HCT116 (cell line): ENCODE measurements around the gene MAP4K4. TPM values are rescaled to one million over a fixed set of nuclear protein-coding genes. Genes with fewer than 3 reads are reported as not detected.

ENCODE experiments used
- ATAC-seq: fragments of 200-7000 bp; cut with Tn5 transposase; 2 replicates; pipeline ENCODE4 v1.9.1; 2020; ENCODE audit warnings: mild to moderate bottlenecking, moderate library complexity
- BruUV-seq: library from RNA; stranded (reverse); fragments of 400-500 nt; replicated peaks from 2 replicates; lab custom pipeline; 2021; lab: Mats Ljungman, UMichigan
- CTCF ChIA-PET: fragments of 300-600 bp; sonication (Branson Sonifier 250); formaldehyde crosslinking; loops from one replicate; lab custom pipeline; 2021; ENCODE audit warnings: antibody characterized with exemption; lab: Charles Lee
- POLR2A ChIA-PET: fragments of 300-600, 350-600 bp; sonication (Branson Sonifier 250); formaldehyde crosslinking; loops from one replicate; lab custom pipeline; 2021; ENCODE audit warnings: antibody characterized with exemption; lab: Charles Lee
- RAD21 ChIA-PET, 2 experiments: fragments of 300-600 bp; sonication (Branson Sonifier 250); formaldehyde crosslinking; loops; one replicate each; lab custom pipeline; 2023; ENCODE audit warnings: low total read pairs in 2 of 2; ENCODE audit not compliant: uncharacterized antibody in 2 of 2, unreplicated experiment in 2 of 2, low non-redundant PET in 1 of 2; lab: Charles Lee
- DNase-seq: peaks from one replicate; pipeline ENCODE4 v3.0.0-alpha.2; 2010; ENCODE audit warnings: low read depth, low spot score
- H2AFZ ChIP-seq: fragments of 200-600 bp; shearing (Covaris generic), sonication (generic); 2 replicates; pipeline ENCODE4 v1.6.1; 2017; ENCODE audit warnings: low read depth, mixed run types, mixed read lengths, antibody characterized with exemption, low read length; ENCODE audit not compliant: poor library complexity, severe bottlenecking
- H3K27ac ChIP-seq: 2 replicates; pipeline ENCODE4 v1.5.1; 2012; ENCODE audit warnings: low read depth, low read length
- H3K27me3 ChIP-seq: fragments of 200-600 bp; sonication (generic); 2 replicates; pipeline ENCODE4 v1.6.1; 2016; ENCODE audit warnings: mixed run types, low read length, mixed read lengths; ENCODE audit not compliant: insufficient read depth
- H3K36me3 ChIP-seq, 2 experiments: fragments of 200-500 bp in 1 of 2; fragments of 200-600 bp in 1 of 2; sonication (Bioruptor generic) in 1 of 2; sonication (generic) in 1 of 2; 2 replicates each; pipeline versions ENCODE4 v1.5.1 to v1.6.1; 2014 to 2016; ENCODE audit warnings: low read length in 2 of 2, inconsistent platforms in 1 of 2, mixed read lengths in 1 of 2, mixed run types in 1 of 2; ENCODE audit not compliant: insufficient read depth in 2 of 2, control insufficient read depth in 1 of 2
- H3K4me1 ChIP-seq, 2 experiments: fragments of 200-600 bp in 1 of 2; sonication (generic) in 1 of 2; 2 replicates each; pipeline versions ENCODE4 v1.5.1 to v1.6.1; 2012 to 2017; ENCODE audit warnings: low read length in 2 of 2, inconsistent platforms in 1 of 2, mild to moderate bottlenecking in 1 of 2, mixed read lengths in 1 of 2, mixed run types in 1 of 2, moderate library complexity in 1 of 2; ENCODE audit not compliant: insufficient read depth in 2 of 2, control insufficient read depth in 1 of 2
- H3K4me2 ChIP-seq: fragments of 200-600 bp; sonication (generic); 2 replicates; pipeline ENCODE4 v1.6.1; 2017; ENCODE audit warnings: mixed run types, low read length, mixed read lengths
- H3K4me3 ChIP-seq, 2 experiments: fragments of 200-600 bp in 1 of 2; sonication (generic) in 1 of 2; replicated peaks in 1 of 2; 2 replicates each; pipeline ENCODE4 v1.5.1; 2011 to 2016; ENCODE audit warnings: low read length in 2 of 2, control low read depth in 1 of 2, low read depth in 1 of 2, mild to moderate bottlenecking in 1 of 2, mixed read lengths in 1 of 2, mixed run types in 1 of 2
- H3K79me2 ChIP-seq: fragments of 200-600 bp; sonication (generic); 2 replicates; pipeline ENCODE4 v1.6.1; 2017; ENCODE audit warnings: mild to moderate bottlenecking, mixed run types, low read length, moderate library complexity, mixed read lengths; ENCODE audit not compliant: insufficient read depth
- H3K9ac ChIP-seq: fragments of 200-600 bp; sonication (generic); 2 replicates; pipeline ENCODE4 v1.6.1; 2016; ENCODE audit warnings: low read length, mixed read lengths
- H3K9me2 ChIP-seq: fragments of 200-600 bp; sonication (generic), shearing (Covaris generic); 2 replicates; pipeline ENCODE4 v1.6.1; 2017; ENCODE audit warnings: mixed run types, mild to moderate bottlenecking, moderate library complexity; ENCODE audit not compliant: insufficient read depth
- H3K9me3 ChIP-seq, 2 experiments: fragments of 200-500 bp in 1 of 2; fragments of 200-600 bp in 1 of 2; sonication (Bioruptor generic) in 1 of 2; sonication (generic) in 1 of 2; 2 replicates each; pipeline ENCODE4 v1.6.1; 2014 to 2017; ENCODE audit warnings: low read length in 2 of 2, mixed read lengths in 2 of 2, inconsistent platforms in 1 of 2, low read depth in 1 of 2, mild to moderate bottlenecking in 1 of 2, mixed run types in 1 of 2, moderate library complexity in 1 of 2; ENCODE audit not compliant: control insufficient read depth in 1 of 2, insufficient read depth in 1 of 2
- H4K20me1 ChIP-seq: fragments of 200-600 bp; sonication (generic), shearing (Covaris generic); 2 replicates; pipeline ENCODE4 v1.6.1; 2017; ENCODE audit warnings: mixed run types, mild to moderate bottlenecking, moderate library complexity; ENCODE audit not compliant: insufficient read depth
- CBX3 ChIP-seq: IDR thresholded peaks from 2 replicates; pipeline ENCODE4 v1.6.1; 2012; ENCODE audit warnings: low read depth
- CEBPB ChIP-seq: IDR thresholded peaks from 2 replicates; pipeline ENCODE4 v1.6.1; 2012; ENCODE audit warnings: low read depth
- EGR1 ChIP-seq: IDR thresholded peaks from 2 replicates; pipeline ENCODE4 v1.6.1; 2012; ENCODE audit warnings: low read depth
- ELF1 ChIP-seq: IDR thresholded peaks from 2 replicates; pipeline ENCODE4 v1.6.1; 2012; ENCODE audit warnings: low read depth, borderline replicate concordance
- EZH2 ChIP-seq: fragments of 200-600 bp; sonication (generic); IDR thresholded peaks from 2 replicates; pipeline ENCODE4 v1.6.1; 2017; ENCODE audit warnings: antibody characterized with exemption, mixed run types
- FOSL1 ChIP-seq: IDR thresholded peaks from 2 replicates; pipeline ENCODE4 v1.6.1; 2012; ENCODE audit warnings: low read depth
- JUND ChIP-seq: IDR thresholded peaks from 2 replicates; pipeline ENCODE4 v1.6.1; 2012
- POLR2A ChIP-seq: IDR thresholded peaks from 2 replicates; pipeline ENCODE4 v1.7.0; 2011; ENCODE audit warnings: borderline replicate concordance; ENCODE audit not compliant: insufficient read depth, insufficient read length; ENCODE audit errors: extremely low read depth
- POLR2AphosphoS5 ChIP-seq: IDR thresholded peaks from 2 replicates; pipeline ENCODE4 v1.6.1; 2011; ENCODE audit warnings: mild to moderate bottlenecking, low read depth, low read length, moderate library complexity
- RAD21 ChIP-seq: IDR thresholded peaks from 2 replicates; pipeline ENCODE4 v1.6.1; 2012; ENCODE audit warnings: low read depth, mild to moderate bottlenecking
- SP1 ChIP-seq: IDR thresholded peaks from 2 replicates; pipeline ENCODE4 v1.6.1; 2012; ENCODE audit warnings: low read depth
- SRF ChIP-seq: IDR thresholded peaks from 2 replicates; pipeline ENCODE4 v1.6.1; 2012; ENCODE audit warnings: low read depth
- YY1 ChIP-seq: IDR thresholded peaks from 2 replicates; pipeline ENCODE4 v1.6.1; 2011; ENCODE audit warnings: low read length, low read depth, moderate library complexity, mild to moderate bottlenecking; ENCODE audit not compliant: insufficient replicate concordance; ENCODE audit errors: extremely low read depth
- ZNF274 ChIP-seq: fragments of 200-500 bp; sonication (Bioruptor generic); IDR thresholded peaks from 2 replicates; pipeline ENCODE4 v1.6.1; 2014; ENCODE audit warnings: mild to moderate bottlenecking, low read depth, low read length, inconsistent platforms
- intact Hi-C: fragments of 100-400 bp; cut with micrococcal nuclease; formaldehyde crosslinking; loops from 2 replicates; pipeline ENCODE4 v1.10.0; 2022
- total RNA-seq: library from RNA; stranded (reverse); gene quantifications from one replicate; pipeline ENCODE4 v1.2.1, GENCODE V29; 2021; ENCODE audit not compliant: unreplicated experiment
- TF ChIP-seq, protein P1 (sequence below): IDR thresholded peaks from 2 replicates; pipeline ENCODE4 v1.6.1; 2011; ENCODE audit warnings: mild to moderate bottlenecking, low read length, moderate library complexity; ENCODE audit not compliant: insufficient replicate concordance; ENCODE audit errors: extremely low read depth
- TF ChIP-seq, protein P2 (sequence below), 3 experiments: fragments of 200-600 bp in 1 of 3; sonication (generic) in 1 of 3; IDR thresholded peaks in 2 of 3; conservative IDR thresholded peaks in 1 of 3; 2 replicates each; pipeline ENCODE4 v1.5.1; 2012 to 2017; ENCODE audit warnings: low read depth in 2 of 3, low read length in 2 of 3, antibody characterized with exemption in 1 of 3, borderline replicate concordance in 1 of 3, control low read depth in 1 of 3, mild to moderate bottlenecking in 1 of 3, mixed read lengths in 1 of 3, mixed run types in 1 of 3, moderate library complexity in 1 of 3; ENCODE audit not compliant: insufficient read depth in 1 of 3
- TF ChIP-seq, protein P3 (sequence below): IDR thresholded peaks from 2 replicates; pipeline ENCODE4 v1.6.1; 2012

MAP4K4 gene
- total RNA-seq, 1 experiment from 2014 or later, result 62.3 TPM

DNA sequence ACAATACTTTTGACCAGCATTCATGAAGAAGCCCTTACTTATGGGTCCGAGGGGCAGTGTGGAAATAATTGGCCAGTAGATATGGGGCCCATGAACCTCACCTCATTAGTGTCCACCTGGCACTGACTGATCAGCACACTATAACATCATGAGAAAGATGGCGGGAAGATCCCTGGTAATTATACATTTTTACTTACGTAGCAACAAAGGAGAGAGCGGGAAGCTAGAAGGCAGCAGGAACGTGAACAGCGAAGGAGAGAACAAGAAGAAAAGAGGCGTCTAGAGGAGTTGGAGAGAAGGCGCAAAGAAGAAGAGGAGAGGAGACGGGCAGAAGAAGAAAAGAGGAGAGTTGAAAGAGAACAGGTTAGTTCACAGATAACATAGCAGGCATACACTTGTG is 158.3 kb downstream of the MAP4K4 start (continued):
- TF ChIP-seq CBX3 (no peak), EZH2 (no peak)
- TF ChIP-seq, protein P1, sequence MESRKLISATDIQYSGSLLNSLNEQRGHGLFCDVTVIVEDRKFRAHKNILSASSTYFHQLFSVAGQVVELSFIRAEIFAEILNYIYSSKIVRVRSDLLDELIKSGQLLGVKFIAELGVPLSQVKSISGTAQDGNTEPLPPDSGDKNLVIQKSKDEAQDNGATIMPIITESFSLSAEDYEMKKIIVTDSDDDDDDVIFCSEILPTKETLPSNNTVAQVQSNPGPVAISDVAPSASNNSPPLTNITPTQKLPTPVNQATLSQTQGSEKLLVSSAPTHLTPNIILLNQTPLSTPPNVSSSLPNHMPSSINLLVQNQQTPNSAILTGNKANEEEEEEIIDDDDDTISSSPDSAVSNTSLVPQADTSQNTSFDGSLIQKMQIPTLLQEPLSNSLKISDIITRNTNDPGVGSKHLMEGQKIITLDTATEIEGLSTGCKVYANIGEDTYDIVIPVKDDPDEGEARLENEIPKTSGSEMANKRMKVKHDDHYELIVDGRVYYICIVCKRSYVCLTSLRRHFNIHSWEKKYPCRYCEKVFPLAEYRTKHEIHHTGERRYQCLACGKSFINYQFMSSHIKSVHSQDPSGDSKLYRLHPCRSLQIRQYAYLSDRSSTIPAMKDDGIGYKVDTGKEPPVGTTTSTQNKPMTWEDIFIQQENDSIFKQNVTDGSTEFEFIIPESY, result no peak

DNA sequence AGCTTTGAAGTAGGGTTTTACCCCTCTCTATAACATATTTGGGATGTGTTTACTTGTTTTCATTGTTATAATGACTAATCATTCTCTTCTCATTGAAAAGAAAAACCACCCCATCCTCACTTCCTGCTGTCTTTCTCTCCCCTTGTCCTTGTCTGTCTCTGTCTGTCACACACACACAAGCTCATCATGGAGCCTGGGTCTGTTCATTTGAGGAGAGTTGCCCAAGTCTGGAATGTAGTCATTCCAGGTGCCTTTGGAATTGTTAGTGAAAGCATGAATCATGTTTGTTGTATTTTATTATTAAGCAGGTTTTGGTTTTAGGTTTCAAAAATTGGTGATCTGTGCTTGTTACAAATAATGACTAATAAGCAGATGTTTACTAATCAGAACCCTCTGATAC is 160.7 kb downstream of the MAP4K4 start:
- no peaks in the 10 kb centered on the region for H4K20me1 ChIP-seq
- H3K4me3 ChIP-seq, result no peak overlapping the region
- DNase-seq, result no peak
- H3K27me3 ChIP-seq, result no peaks in the 10 kb centered on the region
- no peak overlapping the region for H3K4me2 ChIP-seq
- TF ChIP-seq POLR2AphosphoS5, result no peak
- no peak for TF ChIP-seq CBX3
- TF ChIP-seq CEBPB, result no peak
- no peak for TF ChIP-seq JUND
- no peak for TF ChIP-seq SRF
- no peak for TF ChIP-seq POLR2A
- TF ChIP-seq RAD21, result no peak
- TF ChIP-seq ZNF274, result no peak
- TF ChIP-seq EZH2, result no peak
- TF ChIP-seq, protein P2, sequence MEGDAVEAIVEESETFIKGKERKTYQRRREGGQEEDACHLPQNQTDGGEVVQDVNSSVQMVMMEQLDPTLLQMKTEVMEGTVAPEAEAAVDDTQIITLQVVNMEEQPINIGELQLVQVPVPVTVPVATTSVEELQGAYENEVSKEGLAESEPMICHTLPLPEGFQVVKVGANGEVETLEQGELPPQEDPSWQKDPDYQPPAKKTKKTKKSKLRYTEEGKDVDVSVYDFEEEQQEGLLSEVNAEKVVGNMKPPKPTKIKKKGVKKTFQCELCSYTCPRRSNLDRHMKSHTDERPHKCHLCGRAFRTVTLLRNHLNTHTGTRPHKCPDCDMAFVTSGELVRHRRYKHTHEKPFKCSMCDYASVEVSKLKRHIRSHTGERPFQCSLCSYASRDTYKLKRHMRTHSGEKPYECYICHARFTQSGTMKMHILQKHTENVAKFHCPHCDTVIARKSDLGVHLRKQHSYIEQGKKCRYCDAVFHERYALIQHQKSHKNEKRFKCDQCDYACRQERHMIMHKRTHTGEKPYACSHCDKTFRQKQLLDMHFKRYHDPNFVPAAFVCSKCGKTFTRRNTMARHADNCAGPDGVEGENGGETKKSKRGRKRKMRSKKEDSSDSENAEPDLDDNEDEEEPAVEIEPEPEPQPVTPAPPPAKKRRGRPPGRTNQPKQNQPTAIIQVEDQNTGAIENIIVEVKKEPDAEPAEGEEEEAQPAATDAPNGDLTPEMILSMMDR (IDR thresholded peaks at IDR 0.05 in 2 of 3, conservative IDR thresholded peaks at IDR 0.05 in 1 of 3; ENCODE audit: borderline replicate concordance in 1 of 3, insufficient read depth in 1 of 3, low read depth in 2 of 3, low read length in 2 of 3), result no peak
- no peak for TF ChIP-seq SP1
- no peak for TF ChIP-seq YY1
- TF ChIP-seq, protein P1, result no peak
- TF ChIP-seq ELF1, result no peak
- TF ChIP-seq EGR1, result no peak
- no peak for TF ChIP-seq FOSL1
- TF ChIP-seq, protein P3, sequence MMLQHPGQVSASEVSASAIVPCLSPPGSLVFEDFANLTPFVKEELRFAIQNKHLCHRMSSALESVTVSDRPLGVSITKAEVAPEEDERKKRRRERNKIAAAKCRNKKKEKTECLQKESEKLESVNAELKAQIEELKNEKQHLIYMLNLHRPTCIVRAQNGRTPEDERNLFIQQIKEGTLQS, result no peak
- ATAC-seq, result no peak
- H3K79me2 ChIP-seq, result no peaks in the 10 kb centered on the region
- ChIA-PET RAD21 (no interaction called here), POLR2A (no interaction called here), CTCF (no interaction called here)
- H3K4me1 ChIP-seq, result no peaks in the 10 kb centered on the region
- H3K9me3 ChIP-seq, result no peaks in the 10 kb centered on the region
- H2AFZ ChIP-seq, result no peak overlapping the region
- H3K9me2 ChIP-seq, result no peaks in the 10 kb centered on the region
- BruUV-seq, result no TSS peak
- no peak overlapping the region for H3K27ac ChIP-seq
- H3K36me3 ChIP-seq, result peaks cover 0 to 6% of the 10 kb centered on the region in 2 experiments; a peak in 2 of 4 replicates
- intact Hi-C loops, result no loop called here
- H3K9ac ChIP-seq, result no peak overlapping the region
